ENCODE measurements around the gene MAST1.

The MAST1 gene

DNA sequence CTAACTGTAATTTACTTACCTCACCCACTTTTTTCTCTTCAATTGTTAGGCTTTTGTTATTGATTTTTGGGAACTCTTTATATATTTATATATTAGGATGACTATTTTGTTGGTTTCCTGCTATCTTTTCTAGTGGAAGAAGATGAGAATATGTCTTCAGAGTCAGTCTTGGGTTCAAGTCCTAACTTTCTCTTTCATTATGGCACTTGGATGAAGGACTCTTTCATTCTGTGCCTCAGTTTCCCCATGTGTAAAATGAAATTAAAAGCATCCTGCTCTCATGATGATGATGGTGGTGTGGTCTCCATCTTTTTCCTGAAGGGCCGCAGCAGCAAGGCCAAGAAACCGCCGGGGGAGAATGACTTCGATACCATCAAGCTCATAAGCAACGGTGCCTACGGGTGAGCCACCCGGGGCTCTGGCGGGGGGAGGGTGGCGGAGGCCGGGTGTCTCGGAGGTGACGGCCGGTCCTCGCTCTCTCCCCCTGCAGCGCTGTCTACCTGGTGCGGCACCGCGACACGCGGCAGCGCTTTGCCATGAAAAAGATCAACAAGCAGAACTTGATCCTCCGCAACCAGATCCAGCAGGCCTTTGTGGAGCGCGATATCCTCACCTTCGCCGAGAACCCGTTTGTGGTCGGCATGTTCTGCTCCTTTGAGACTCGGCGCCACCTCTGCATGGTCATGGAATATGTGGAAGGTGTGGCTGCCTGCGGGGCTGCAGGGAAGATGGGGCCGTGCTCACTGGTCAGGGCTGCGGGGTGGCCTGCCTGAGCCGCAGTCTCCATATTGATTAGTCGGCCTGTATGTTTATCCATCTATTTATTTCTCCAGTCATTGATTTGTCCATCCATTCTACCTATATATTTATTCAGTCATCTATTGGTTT lies 20.0 kb downstream of the MAST1 start:
- Histone ChIP-seq H3K27ac (ENCODE audit: low read depth, low read length) (no peak overlapping the region), H3K9ac (ENCODE audit: low read length) (no peak overlapping the region), H3K4me3 (ENCODE audit: low read length) (no peak overlapping the region), H3K36me3 (ENCODE audit: control insufficient read depth, insufficient read depth, low read length) (no peaks in the 10 kb centered on the region), H3K4me1 (ENCODE audit: control insufficient read depth, insufficient read depth, low read length) (no peaks in the 10 kb centered on the region), H3K27me3 (ENCODE audit: control insufficient read depth, insufficient read depth, low read length) (no peaks in the 10 kb centered on the region)

DNA sequence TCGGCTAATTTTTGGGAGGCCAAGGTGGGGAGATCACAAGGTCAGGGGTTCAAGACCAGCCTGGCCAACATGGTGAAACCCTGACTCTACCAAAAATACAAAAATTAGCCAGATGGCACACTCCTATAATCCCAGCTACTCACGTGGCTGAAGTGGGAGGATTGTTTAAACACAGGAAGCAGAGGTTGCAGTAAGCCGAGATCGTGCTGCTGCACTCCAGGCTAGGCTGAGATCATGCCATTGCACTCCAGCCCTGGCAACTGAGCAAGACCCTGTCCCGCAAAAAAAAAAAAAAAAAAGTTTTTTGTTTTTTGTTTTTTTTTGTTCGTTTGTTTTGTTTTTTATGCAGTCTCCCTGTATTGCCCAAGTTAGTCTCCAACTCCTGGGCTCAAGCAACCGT lies 21.2 kb downstream of the MAST1 start:
- Histone ChIP-seq H3K36me3 (ENCODE audit: control insufficient read depth, insufficient read depth, low read length) (no peaks in the 10 kb centered on the region), H3K4me1 (ENCODE audit: control insufficient read depth, insufficient read depth, low read length) (no peaks in the 10 kb centered on the region), H3K27me3 (ENCODE audit: control insufficient read depth, insufficient read depth, low read length) (no peaks in the 10 kb centered on the region), H3K9ac (ENCODE audit: low read length) (no peak overlapping the region), H3K27ac (ENCODE audit: low read depth, low read length) (no peak overlapping the region), H3K4me3 (ENCODE audit: low read length) (no peak overlapping the region)

DNA sequence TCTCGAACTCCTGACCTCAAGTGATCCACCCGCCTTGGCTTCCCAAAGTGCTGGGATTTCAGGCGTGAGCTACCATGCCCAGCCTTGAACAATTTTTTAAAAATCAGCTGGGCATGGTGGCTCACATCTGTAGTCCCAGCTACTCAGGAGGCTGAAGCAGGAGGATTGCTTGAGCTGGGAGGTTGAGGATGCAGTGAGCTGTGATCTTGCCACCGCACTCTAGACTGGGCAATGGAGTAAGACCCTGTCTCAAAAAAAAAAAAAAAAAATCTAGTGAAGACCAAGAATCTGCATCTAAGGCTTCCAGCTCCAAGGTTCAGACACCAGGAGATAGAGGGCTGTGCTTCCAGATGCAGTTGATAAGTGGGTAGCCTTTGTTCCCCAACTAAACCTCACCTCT lies 25.8 kb downstream of the MAST1 start:
- no peaks in the 10 kb centered on the region for H3K36me3 ChIP-seq (ENCODE audit: control insufficient read depth, insufficient read depth, low read length)
- no peak overlapping the region for H3K4me3 ChIP-seq (ENCODE audit: low read length)
- peaks cover 2% of the 10 kb centered on the region for H3K4me1 ChIP-seq (ENCODE audit: control insufficient read depth, insufficient read depth, low read length)
- no peaks in the 10 kb centered on the region for H3K27me3 ChIP-seq (ENCODE audit: control insufficient read depth, insufficient read depth, low read length)
- no peak overlapping the region for H3K9ac ChIP-seq (ENCODE audit: low read length)
- H3K27ac ChIP-seq (ENCODE audit: low read depth, low read length), result no peak overlapping the region

DNA sequence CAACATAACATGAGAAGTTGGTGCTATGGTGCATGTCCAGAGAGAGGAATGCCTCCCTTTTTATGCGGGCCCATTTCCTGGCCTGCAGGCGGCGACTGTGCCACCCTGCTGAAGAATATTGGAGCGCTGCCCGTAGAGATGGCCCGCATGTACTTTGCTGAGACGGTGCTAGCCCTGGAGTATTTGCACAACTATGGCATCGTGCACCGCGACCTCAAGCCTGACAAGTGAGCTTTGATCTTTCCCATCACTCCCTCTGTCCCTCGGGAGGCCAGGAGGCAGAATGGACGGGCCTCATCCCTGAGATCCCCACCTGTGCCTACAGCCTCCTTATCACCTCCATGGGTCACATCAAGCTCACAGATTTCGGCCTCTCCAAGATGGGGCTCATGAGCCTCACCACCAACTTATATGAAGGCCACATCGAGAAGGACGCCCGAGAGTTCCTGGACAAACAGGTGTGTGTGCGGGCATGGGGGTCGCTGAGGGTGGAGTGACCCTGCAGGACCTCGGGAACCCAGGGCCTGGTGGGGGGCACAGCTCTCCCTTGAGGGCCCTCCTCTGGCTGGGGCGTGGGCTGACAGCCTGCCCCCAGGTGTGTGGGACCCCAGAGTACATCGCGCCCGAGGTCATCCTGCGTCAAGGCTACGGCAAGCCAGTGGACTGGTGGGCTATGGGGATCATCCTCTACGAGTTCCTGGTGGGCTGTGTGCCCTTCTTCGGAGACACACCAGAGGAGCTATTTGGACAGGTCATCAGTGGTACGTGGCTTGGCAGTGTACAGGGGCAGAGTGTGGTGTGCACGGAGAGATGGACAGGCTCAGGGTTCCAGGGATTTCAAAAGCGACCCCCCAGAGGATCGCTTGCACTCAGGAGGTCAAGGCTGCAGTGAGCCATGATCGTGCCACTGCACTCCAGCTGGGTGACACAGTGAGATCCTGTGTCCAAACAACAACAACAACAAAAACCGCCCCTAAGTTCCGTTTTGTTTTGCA lies 26.7 kb downstream of the MAST1 start:
- Histone ChIP-seq H3K4me3 (ENCODE audit: low read length) (no peak overlapping the region), H3K9ac (ENCODE audit: low read length) (no peak overlapping the region), H3K27me3 (ENCODE audit: control insufficient read depth, insufficient read depth, low read length) (no peaks in the 10 kb centered on the region), H3K4me1 (ENCODE audit: control insufficient read depth, insufficient read depth, low read length) (peaks cover 2% of the 10 kb centered on the region), H3K36me3 (ENCODE audit: control insufficient read depth, insufficient read depth, low read length) (no peaks in the 10 kb centered on the region), H3K27ac (ENCODE audit: low read depth, low read length) (no peak overlapping the region)

DNA sequence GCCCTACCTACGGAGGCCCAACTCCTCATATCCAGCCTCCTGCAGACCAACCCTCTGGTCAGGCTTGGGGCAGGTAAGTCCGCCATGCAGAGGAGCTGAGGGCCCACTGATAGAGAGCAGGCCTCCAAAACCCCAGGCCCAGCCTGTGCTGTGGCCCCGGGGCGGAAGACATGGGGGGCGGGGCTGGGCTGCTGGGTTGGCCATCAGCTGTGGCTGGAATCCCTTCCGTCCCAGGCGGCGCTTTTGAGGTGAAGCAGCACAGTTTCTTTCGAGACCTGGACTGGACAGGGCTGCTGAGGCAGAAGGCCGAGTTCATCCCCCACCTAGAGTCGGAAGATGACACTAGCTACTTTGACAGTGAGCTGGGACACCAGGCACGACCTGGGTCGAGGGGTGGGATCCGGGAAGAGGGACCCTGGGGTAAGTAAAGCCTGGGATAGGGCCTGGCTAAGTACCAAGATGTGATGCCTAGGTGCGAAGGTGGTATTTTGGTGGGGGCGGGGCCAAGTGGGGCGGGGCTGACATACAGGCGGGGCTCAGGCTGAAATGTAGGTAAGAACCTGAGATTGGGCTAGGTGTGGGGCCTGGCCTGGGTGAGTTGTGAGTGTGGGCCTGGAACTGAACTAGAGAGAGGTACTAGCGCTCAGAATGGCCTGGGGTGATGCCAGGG lies 27.6 kb downstream of the MAST1 start:
- H3K27me3 ChIP-seq (ENCODE audit: control insufficient read depth, insufficient read depth, low read length), result no peaks in the 10 kb centered on the region
- H3K9ac ChIP-seq (ENCODE audit: low read length), result no peak overlapping the region

DNA sequence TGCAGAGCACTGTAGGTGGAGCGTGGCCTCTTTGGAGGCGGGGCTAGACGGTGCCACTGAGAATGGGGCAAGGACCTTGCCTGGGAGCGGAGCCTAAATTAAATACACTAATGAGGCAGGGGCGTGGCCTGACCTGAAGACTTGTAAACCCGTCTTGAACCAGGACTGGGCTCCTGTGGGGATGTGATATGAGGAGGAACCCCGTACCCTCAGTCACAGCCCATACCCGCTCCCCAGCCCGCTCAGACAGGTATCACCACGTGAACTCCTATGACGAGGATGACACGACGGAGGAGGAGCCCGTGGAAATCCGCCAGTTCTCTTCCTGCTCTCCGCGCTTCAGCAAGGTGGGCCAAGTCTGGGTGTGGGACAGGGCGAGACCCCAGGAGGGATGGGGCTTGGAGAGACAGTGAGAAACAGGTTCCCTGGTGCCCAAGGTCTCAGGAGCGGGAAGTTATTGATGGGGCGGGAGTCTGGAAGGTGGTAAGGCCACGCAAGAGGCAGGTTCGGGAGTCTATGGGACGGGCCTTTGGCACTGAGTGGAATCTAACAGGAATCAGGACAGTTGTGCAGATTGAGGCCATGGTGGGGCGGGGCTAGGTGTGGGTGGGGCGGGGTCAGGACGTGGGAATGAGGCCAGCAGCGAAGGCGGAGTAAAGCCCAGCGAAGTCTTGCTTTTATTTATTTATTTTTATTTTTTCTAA lies 28.3 kb downstream of the MAST1 start:
- no peaks in the 10 kb centered on the region for H3K27me3 ChIP-seq (ENCODE audit: control insufficient read depth, insufficient read depth, low read length)
- H3K36me3 ChIP-seq (ENCODE audit: control insufficient read depth, insufficient read depth, low read length), result no peaks in the 10 kb centered on the region
- no peak overlapping the region for H3K4me3 ChIP-seq (ENCODE audit: low read length)

More for the DNA sequence above, 27.6 kb downstream of the MAST1 start:
- Histone ChIP-seq H3K4me3 (ENCODE audit: low read length) (no peak overlapping the region), H3K4me1 (ENCODE audit: control insufficient read depth, insufficient read depth, low read length) (peaks cover 2% of the 10 kb centered on the region), H3K36me3 (ENCODE audit: control insufficient read depth, insufficient read depth, low read length) (no peaks in the 10 kb centered on the region), H3K27ac (ENCODE audit: low read depth, low read length) (no peak overlapping the region)

DNA sequence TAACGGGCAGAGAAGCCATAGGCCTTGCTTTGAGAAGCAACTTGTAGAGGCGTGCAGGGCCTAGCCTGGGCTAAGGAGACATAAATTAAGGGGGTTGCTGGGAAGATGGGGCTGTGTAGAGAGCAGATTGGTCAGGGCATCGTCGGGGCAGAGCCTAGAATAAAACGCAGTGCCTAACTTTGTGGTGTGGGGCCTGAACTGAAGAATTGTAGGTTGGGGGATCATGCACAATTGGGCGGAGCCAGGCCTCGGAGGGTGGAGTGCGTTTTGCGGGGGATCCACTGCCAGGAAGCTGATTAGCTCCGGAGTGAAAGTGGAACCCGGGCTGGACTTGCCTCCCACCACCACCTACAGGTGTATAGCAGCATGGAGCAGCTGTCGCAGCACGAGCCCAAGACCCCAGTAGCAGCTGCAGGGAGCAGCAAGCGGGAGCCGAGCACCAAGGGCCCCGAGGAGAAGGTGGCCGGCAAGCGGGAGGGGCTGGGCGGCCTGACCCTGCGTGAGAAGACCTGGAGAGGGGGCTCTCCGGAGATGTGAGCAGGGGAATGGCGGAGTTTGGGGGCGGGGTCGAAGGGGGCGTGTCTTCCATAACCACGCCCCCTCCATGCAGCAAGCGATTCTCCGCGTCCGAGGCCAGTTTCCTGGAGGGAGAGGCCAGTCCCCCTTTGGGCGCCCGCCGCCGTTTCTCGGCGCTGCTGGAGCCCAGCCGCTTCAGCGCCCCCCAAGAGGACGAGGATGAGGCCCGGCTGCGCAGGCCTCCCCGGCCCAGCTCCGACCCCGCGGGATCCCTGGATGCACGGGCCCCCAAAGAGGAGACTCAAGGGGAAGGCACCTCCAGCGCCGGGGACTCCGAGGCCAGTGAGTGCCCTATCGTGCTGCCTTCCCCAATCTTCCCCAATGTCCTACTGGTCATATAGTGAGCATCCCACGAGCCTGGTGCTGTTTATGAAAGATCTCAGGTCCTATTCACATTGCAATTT lies 29.1 kb downstream of the MAST1 start:
- H3K4me1 ChIP-seq (ENCODE audit: control insufficient read depth, insufficient read depth, low read length), result peaks cover 2% of the 10 kb centered on the region
- no peak overlapping the region for H3K9ac ChIP-seq (ENCODE audit: low read length)
- peak overlapping the region; percentile 57 for H3K4me3 ChIP-seq (ENCODE audit: low read length)
- H3K27ac ChIP-seq (ENCODE audit: low read depth, low read length), result no peak overlapping the region
- no peaks in the 10 kb centered on the region for H3K36me3 ChIP-seq (ENCODE audit: control insufficient read depth, insufficient read depth, low read length)
- no peaks in the 10 kb centered on the region for H3K27me3 ChIP-seq (ENCODE audit: control insufficient read depth, insufficient read depth, low read length)

More for the DNA sequence above, 28.3 kb downstream of the MAST1 start:
- no peak overlapping the region for H3K27ac ChIP-seq (ENCODE audit: low read depth, low read length)
- peaks cover 2% of the 10 kb centered on the region for H3K4me1 ChIP-seq (ENCODE audit: control insufficient read depth, insufficient read depth, low read length)
- no peak overlapping the region for H3K9ac ChIP-seq (ENCODE audit: low read length)

DNA sequence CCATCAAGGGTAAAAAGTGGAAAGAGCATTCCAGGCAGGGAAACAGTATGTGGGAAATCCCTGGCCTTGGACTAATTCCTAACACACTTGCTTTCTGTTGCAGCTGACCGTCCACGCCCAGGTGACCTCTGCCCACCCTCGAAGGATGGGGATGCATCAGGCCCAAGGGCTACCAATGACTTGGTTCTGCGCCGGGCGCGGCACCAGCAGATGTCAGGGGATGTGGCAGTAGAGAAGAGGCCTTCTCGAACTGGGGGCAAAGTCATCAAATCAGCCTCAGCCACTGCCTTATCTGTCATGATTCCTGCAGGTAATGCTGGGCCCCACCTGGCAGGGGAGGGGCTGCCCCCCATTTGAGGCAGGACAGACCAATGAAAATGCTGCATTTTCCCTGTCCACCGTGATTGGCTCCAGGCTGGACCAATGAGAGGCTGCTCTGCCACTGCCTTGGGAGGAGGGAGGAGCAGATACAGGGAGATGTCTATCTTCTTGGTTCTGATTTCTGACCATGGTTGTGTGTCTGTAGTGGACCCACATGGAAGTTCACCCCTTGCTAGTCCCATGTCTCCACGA lies 30.3 kb downstream of the MAST1 start:
- Histone ChIP-seq H3K36me3 (ENCODE audit: control insufficient read depth, insufficient read depth, low read length) (no peaks in the 10 kb centered on the region), H3K9ac (ENCODE audit: low read length) (no peak overlapping the region), H3K4me3 (ENCODE audit: low read length) (no peak overlapping the region), H3K27ac (ENCODE audit: low read depth, low read length) (no peak overlapping the region), H3K4me1 (ENCODE audit: control insufficient read depth, insufficient read depth, low read length) (peaks cover 2% of the 10 kb centered on the region), H3K27me3 (ENCODE audit: control insufficient read depth, insufficient read depth, low read length) (no peaks in the 10 kb centered on the region)

DNA sequence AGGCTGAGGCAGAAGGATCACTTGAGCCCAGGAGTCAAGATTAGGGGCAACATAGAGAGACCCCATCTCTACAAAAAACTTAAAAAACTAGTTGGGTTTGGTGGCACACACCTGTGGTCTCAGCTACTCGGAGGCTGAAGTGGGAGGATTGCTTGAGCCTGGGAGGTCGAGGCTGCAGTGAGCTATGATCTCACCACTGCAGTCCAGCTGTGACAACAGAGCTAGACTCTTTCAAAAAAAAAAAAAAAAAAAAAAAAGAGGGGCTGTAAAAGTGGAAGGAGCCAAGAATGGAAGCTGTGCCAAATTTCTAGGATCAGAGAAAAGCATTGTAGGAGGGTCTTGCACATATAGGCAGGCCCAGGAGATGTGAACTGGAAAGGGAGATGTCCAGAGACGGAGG lies 33.4 kb downstream of the MAST1 start:
- Histone ChIP-seq H3K27me3 (ENCODE audit: control insufficient read depth, insufficient read depth, low read length) (no peaks in the 10 kb centered on the region), H3K4me1 (ENCODE audit: control insufficient read depth, insufficient read depth, low read length) (peaks cover 2% of the 10 kb centered on the region), H3K9ac (ENCODE audit: low read length) (no peak overlapping the region), H3K4me3 (ENCODE audit: low read length) (no peak overlapping the region), H3K27ac (ENCODE audit: low read depth, low read length) (no peak overlapping the region), H3K36me3 (ENCODE audit: control insufficient read depth, insufficient read depth, low read length) (peaks cover 3% of the 10 kb centered on the region)

DNA sequence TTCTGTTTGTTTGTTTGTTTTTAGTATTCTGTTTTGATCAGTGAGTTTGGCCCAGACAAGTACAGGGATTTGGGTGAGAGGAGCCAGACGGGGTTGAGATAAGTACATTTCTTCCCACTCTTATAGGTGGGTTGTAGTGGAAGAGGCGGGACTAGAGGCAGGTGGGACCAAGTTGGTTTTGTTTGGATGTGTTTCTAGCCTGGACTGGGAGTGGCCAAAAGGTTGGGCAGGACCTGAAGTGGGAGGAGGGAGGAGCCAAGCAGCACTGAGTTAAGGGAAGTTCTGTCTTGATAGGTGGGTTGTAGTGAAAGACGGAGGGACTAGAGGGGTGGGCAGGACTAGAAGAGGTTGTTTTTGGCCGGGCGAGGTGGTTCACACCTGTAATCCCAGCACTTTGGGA lies 33.9 kb downstream of the MAST1 start:
- Histone ChIP-seq H3K9ac (ENCODE audit: low read length) (no peak overlapping the region), H3K4me1 (ENCODE audit: control insufficient read depth, insufficient read depth, low read length) (peaks cover 2% of the 10 kb centered on the region), H3K27ac (ENCODE audit: low read depth, low read length) (no peak overlapping the region), H3K4me3 (ENCODE audit: low read length) (no peak overlapping the region), H3K27me3 (ENCODE audit: control insufficient read depth, insufficient read depth, low read length) (no peaks in the 10 kb centered on the region), H3K36me3 (ENCODE audit: control insufficient read depth, insufficient read depth, low read length) (peaks cover 3% of the 10 kb centered on the region)
